Measurements from ENCODE around the gene SULT1A2. TPM values are rescaled to one million over a fixed set of nuclear protein-coding genes. Genes with fewer than 3 reads are reported as not detected.

SULT1A2 gene
- total and polyA plus RNA-seq, 2 of the 13 experiments (the other 11 are each of a cell fraction or from before 2014, with no cell fraction given), result 33.0 to 34.2 TPM

- no peak for TF ChIP-seq RFXAP (CRISPR knock-in tag; IDR thresholded peaks at IDR 0.05; ENCODE audit: borderline replicate concordance)
- no peak for TF ChIP-seq FOXP1 (IDR thresholded peaks at IDR 0.05)
- no peak for TF ChIP-seq FOXP1 (CRISPR knock-in tag; IDR thresholded peaks at IDR 0.05)
- TF ChIP-seq AGO2 (optimal IDR thresholded peaks at IDR 0.05; ENCODE audit: low read depth, low read length), result no peak
- TF ChIP-seq GPBP1L1 (CRISPR knock-in tag; IDR thresholded peaks at IDR 0.05), result no peak
- no peak for TF ChIP-seq ZNF775 (CRISPR knock-in tag; IDR thresholded peaks at IDR 0.05; ENCODE audit: borderline replicate concordance)
- no peak for TF ChIP-seq POLR2G (IDR thresholded peaks at IDR 0.05; ENCODE audit: low read depth, low read length)
- TF ChIP-seq ZHX1 (CRISPR knock-in tag; IDR thresholded peaks at IDR 0.05; ENCODE audit: low read depth), result no peak
- peak; percentile 42; the same call in 1 of the 2 replicates for TF ChIP-seq UBTF (CRISPR knock-in tag; IDR thresholded peaks at IDR 0.05)
- no peak for TF ChIP-seq KDM5A (IDR thresholded peaks at IDR 0.05; ENCODE audit: borderline replicate concordance, low read length)
- no peak for TF ChIP-seq ZNF431 (CRISPR knock-in tag; IDR thresholded peaks at IDR 0.05; ENCODE audit: borderline replicate concordance, low read depth)
- TF ChIP-seq RFX5 (IDR thresholded peaks at IDR 0.05; ENCODE audit: low read depth, low read length), result no peak
- no peak for TF ChIP-seq ZNF562 (CRISPR knock-in tag; IDR thresholded peaks at IDR 0.05; ENCODE audit: borderline replicate concordance)
- TF ChIP-seq RAD51 (IDR thresholded peaks at IDR 0.05; ENCODE audit: borderline replicate concordance), result no peak
- no peak for TF ChIP-seq ARNT (IDR thresholded peaks at IDR 0.05)
- no peak for TF ChIP-seq NR2C2 (CRISPR knock-in tag; IDR thresholded peaks at IDR 0.05; ENCODE audit: borderline replicate concordance)
- no peak for TF ChIP-seq HNF1A (IDR thresholded peaks at IDR 0.05; ENCODE audit: low read depth)
- no peak for TF ChIP-seq HNF1A (CRISPR knock-in tag; IDR thresholded peaks at IDR 0.05; ENCODE audit: borderline replicate concordance)
- TF ChIP-seq PCBP2 (optimal IDR thresholded peaks at IDR 0.05; ENCODE audit: low read depth, low read length, poor library complexity, severe bottlenecking), result no peak
- 0 out of 2 replicates have a peak, but pooled peaks have one; percentile 40 for TF ChIP-seq DNMT1 (CRISPR knock-in tag; IDR thresholded peaks at IDR 0.05)
Measured at GRCh38 chr16:28596115-28596630, 677 bp downstream of the SULT1A2 start (continued).
